WTC11 (cell line): Measurements from ENCODE around the gene MYPN.

ENCODE experiments used
- CREM ChIP-seq: sonication (generic); formaldehyde crosslinking; IDR thresholded peaks from 2 replicates; pipeline ENCODE4 v1.8.1; 2022; ENCODE audit warnings: mild to moderate bottlenecking, missing genetic modification reagents, moderate library complexity
- CTCF ChIP-seq: fragments of 200-600 bp; IDR thresholded peaks from 2 replicates; pipeline ENCODE4 v1.8.0; 2022; ENCODE audit warnings: antibody characterized with exemption
- ZBTB21 ChIP-seq: sonication (generic); formaldehyde crosslinking; IDR thresholded peaks from 2 replicates; pipeline ENCODE4 v1.8.1; 2023; ENCODE audit warnings: mild to moderate bottlenecking, missing genetic modification reagents, borderline replicate concordance

GRCh38 chr10:68067029-68067428, 42.3 kb upstream of the MYPN start:
- TF ChIP-seq ZBTB21 (CRISPR knock-in tag), result no peak
- no peak for TF ChIP-seq CTCF
- no peak for TF ChIP-seq CREM (CRISPR knock-in tag)
